ENCODE data around the gene SRGAP1. TPM values are rescaled to one million over a fixed set of nuclear protein-coding genes. Genes with fewer than 3 reads are reported as not detected.
A peak's percentile ranks its signal among the peaks of the same experiment; 100 is the strongest.

The SRGAP1 gene
- total and polyA plus RNA-seq, 9 of the 15 experiments (the other 6 are each of a cell fraction or from before 2014, with no cell fraction given), result 0.01 to 0.13 (median 0.04) TPM; not detected in 3

DNA sequence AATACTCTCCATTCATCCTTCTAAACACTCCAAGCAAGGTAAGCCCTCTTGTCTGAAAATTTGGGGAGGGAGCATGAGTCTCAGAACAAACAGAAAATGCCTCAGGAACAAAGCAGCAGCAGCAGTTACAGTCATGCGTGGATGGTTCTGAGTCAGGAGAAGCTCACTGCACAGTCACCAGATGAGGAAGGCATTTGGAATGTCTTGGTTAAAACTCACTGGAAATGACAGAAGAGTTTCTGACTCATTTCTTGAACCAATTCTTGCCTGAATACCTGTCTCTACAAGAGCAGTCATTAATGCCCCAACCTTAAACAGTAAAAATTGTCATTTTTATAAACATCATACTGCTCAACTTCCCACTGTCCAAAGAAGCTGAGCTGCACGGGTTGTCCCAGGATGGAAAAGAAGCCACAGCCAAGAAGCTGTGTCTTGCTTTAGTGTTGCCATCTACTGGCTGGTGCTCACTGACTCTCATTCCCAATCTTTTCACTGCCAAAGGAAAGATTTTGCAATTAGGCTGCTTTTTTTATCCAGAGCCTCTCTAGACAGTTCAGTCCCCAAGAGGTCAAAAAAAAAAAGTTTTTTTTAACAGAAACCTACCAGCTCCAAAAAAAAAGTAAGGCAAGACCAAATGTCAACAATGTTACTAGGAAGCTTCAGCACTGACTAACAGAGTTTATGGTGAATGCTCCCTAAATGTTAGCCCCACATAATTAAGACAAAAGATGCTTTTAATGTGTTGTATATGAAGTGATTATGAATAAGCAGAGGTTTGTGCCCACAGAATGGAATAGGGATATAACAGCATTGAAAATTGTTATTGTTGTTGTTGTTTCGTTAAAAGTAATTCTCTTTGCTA, 337.2 kb downstream of the SRGAP1 start:
- intact Hi-C loops (cut with micrococcal nuclease) (no loop called here), in situ Hi-C loops (cut with MboI) (no loop called here)
- H3K4me1 ChIP-seq (replicated peaks in 1 of 2; ENCODE audit: control insufficient read depth in 2 of 2, insufficient read depth in 2 of 2, low read length in 2 of 2), result no peaks in the 10 kb centered on the region
- no peaks in the 10 kb centered on the region for H3K9me3 ChIP-seq (replicated peaks; ENCODE audit: control insufficient read depth, insufficient read depth, low read depth, low read length)
- 0% methylated on average over 3 of the region's 3 CpGs for WGBS (ENCODE audit: insufficient coverage, low coverage, missing lambda C conversion rate)
- no peaks in the 10 kb centered on the region for H3K79me2 ChIP-seq (ENCODE audit: control insufficient read depth, insufficient read depth, low read length)
- no peaks in the 10 kb centered on the region for H3K9me1 ChIP-seq (ENCODE audit: control insufficient read depth, insufficient read depth, low read length)
- no peaks in the 10 kb centered on the region for H4K20me1 ChIP-seq (replicated peaks; ENCODE audit: control insufficient read depth, insufficient read depth, low read length)
- H3K4me3 ChIP-seq, result no peak overlapping the region
- no peak overlapping the region for H3K9ac ChIP-seq (ENCODE audit: insufficient read depth in 1 of 2, low read depth in 2 of 2, low read length in 2 of 2)
- FAIRE-seq (no peak), DNase-seq (ENCODE audit: extremely low read depth in 1 of 4, low spot score in 3 of 4) (peak in 1 of 4 experiments; percentile 17), ATAC-seq (peak; percentile 66; the same call in 2 of the 3 replicates)
- H3K36me3 ChIP-seq (ENCODE audit: control insufficient read depth, insufficient read depth, low read length), result no peaks in the 10 kb centered on the region
- BruUV-seq (replicated peaks), result no TSS peak
- H3K4me2 ChIP-seq (ENCODE audit: insufficient read depth, low read length), result no peak overlapping the region
- TF ChIP-seq ZNF121 (CRISPR knock-in tag; conservative IDR thresholded peaks at IDR 0.05) (no peak), RNF2 (IDR thresholded peaks at IDR 0.05) (0 out of 2 replicates have a peak, but pooled peaks have one; percentile 39), FOSL1 (tag; conservative IDR thresholded peaks at IDR 0.05) (peak; percentile 73), CBX8 (IDR thresholded peaks at IDR 0.05; ENCODE audit: borderline replicate concordance, extremely low read depth, low read depth, low read length, poor library complexity, severe bottlenecking) (peak; percentile 84), KAT8 (IDR thresholded peaks at IDR 0.05; ENCODE audit: low read depth) (no peak), CBX3 (IDR thresholded peaks at IDR 0.05; ENCODE audit: borderline replicate concordance in 1 of 2, low read length in 2 of 2) (no peak), RAD21 (CRISPR knock-in tag; conservative IDR thresholded peaks at IDR 0.05 in 1 of 2, IDR thresholded peaks at IDR 0.05 in 1 of 2) (peak in 1 of 2 experiments; percentile 44; a peak in 1 of 4 replicates), CBX2 (IDR thresholded peaks at IDR 0.05; ENCODE audit: insufficient read depth, low read length, poor library complexity, severe bottlenecking) (peak; percentile 41), CHD1 (IDR thresholded peaks at IDR 0.05; ENCODE audit: low read length) (no peak)
- TF ChIP-seq, protein P1, sequence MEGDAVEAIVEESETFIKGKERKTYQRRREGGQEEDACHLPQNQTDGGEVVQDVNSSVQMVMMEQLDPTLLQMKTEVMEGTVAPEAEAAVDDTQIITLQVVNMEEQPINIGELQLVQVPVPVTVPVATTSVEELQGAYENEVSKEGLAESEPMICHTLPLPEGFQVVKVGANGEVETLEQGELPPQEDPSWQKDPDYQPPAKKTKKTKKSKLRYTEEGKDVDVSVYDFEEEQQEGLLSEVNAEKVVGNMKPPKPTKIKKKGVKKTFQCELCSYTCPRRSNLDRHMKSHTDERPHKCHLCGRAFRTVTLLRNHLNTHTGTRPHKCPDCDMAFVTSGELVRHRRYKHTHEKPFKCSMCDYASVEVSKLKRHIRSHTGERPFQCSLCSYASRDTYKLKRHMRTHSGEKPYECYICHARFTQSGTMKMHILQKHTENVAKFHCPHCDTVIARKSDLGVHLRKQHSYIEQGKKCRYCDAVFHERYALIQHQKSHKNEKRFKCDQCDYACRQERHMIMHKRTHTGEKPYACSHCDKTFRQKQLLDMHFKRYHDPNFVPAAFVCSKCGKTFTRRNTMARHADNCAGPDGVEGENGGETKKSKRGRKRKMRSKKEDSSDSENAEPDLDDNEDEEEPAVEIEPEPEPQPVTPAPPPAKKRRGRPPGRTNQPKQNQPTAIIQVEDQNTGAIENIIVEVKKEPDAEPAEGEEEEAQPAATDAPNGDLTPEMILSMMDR (IDR thresholded peaks at IDR 0.05 in 2 of 3, conservative IDR thresholded peaks at IDR 0.05 in 1 of 3; ENCODE audit: insufficient read depth in 2 of 3, low read depth in 1 of 3, low read length in 3 of 3), result peak; percentile 25 to 43 (median 26); a peak in 3 of 6 replicates
- H3K27me3 ChIP-seq (ENCODE audit: control insufficient read depth in 2 of 2, insufficient read depth in 2 of 2, low read length in 2 of 2), result peaks cover 4% of the 10 kb centered on the region in 2 experiments; a peak in 4 of 5 replicates
- no peak overlapping the region for H2AFZ ChIP-seq (ENCODE audit: low read depth, low read length)
- CTCF ChIA-PET (ENCODE audit: low intra/inter-chr PET ratio), result interaction anchor here (0.6 kb wide), 1 partner anchor 376 kb away, joined by 4 read pairs; no protein-coding TSS in a partner anchor
- no peak overlapping the region for H3K27ac ChIP-seq (ENCODE audit: extremely low read depth, low read depth, low read length)
- POLR2A ChIA-PET, result interaction anchor here (0.6 to 1.2 kb wide), 4 partner anchors 12 to 1039 kb away, joined by 3 to 5 read pairs (median 4); no protein-coding TSS in a partner anchor

All from K562 (cell line).